ENCODE data around the gene RPL34. TPM values are rescaled to one million over a fixed set of nuclear protein-coding genes. Genes with fewer than 3 reads are reported as not detected.

Gene RPL34
- polyA plus RNA-seq, 3 donors, result 3,144 to 7,957 (median 3,556) TPM

GRCh38 chr4:108620933-108621905 is 843 bp downstream of the RPL34 start:
- H3K27ac ChIP-seq (ENCODE audit: low read depth, low read length), result peak overlapping the region; percentile 3
- WGBS, 3 donors, result 7 to 14% (median 11%) methylated on average over 23 of the region's 23 CpGs

DNA sequence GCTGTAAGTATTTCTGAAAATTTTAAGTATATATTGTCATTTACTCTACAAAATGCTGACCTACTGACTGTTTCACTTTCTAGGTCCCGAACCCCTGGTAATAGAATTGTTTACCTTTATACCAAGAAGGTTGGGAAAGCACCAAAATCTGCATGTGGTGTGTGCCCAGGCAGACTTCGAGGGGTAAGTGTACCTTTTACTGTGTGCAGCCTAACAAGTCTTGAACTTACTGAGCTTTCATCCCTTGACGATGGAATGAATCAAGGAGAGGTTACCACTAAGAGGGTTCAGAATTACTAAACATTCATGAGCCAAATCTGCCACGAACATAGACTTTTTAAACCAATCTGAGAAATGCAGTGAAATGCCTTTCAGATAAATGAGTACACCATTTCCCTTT is 1.6 kb downstream of the RPL34 start:
- WGBS, 3 donors, result 54 to 85% (median 84%) methylated on average over 4 of the region's 4 CpGs
- H3K27ac ChIP-seq (ENCODE audit: low read depth, low read length), result no peak overlapping the region

DNA sequence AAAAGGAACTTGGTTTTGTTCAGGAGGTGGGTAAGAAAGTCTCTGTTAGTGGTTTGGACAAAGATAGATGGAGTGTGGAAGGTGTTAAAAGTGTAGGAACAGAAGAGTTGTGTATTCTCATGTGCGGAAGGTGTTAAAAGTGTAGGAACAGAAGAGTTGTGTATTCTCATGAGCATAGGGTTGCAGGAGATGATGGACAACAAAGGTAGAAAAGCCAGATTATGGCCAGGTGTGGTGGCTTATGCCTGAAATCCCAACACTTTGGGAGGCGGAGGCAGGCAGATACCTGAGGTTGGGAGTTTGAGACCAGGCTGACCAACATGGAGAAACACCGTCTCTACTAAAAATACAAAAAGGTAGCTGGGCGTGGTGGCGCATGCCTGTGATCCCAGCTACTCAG is 2.5 kb downstream of the RPL34 start:
- no peak overlapping the region for H3K27ac ChIP-seq (ENCODE audit: low read depth, low read length)
- WGBS, 3 donors, result 91 to 94% (median 94%) methylated on average over 5 of the region's 5 CpGs

GRCh38 chr4:108624263-108625056 is 4.1 kb downstream of the RPL34 start:
- WGBS, 3 donors, result 52 to 84% (median 66%) methylated on average over 2 of the region's 2 CpGs
- H3K27ac ChIP-seq (ENCODE audit: low read depth, low read length), result no peak overlapping the region

GRCh38 chr4:108626056-108626455 is 5.7 kb downstream of the RPL34 start:
- WGBS, 3 donors, result 89 to 100% (median 97%) methylated on average over 1 of the region's 1 CpG
- H3K27ac ChIP-seq (ENCODE audit: low read depth, low read length), result no peak overlapping the region

- no peak overlapping the region for H3K27ac ChIP-seq (ENCODE audit: low read depth, low read length)
These were observed 8.0 kb downstream of the RPL34 start for GRCh38 chr4:108628411-108628810.

DNA sequence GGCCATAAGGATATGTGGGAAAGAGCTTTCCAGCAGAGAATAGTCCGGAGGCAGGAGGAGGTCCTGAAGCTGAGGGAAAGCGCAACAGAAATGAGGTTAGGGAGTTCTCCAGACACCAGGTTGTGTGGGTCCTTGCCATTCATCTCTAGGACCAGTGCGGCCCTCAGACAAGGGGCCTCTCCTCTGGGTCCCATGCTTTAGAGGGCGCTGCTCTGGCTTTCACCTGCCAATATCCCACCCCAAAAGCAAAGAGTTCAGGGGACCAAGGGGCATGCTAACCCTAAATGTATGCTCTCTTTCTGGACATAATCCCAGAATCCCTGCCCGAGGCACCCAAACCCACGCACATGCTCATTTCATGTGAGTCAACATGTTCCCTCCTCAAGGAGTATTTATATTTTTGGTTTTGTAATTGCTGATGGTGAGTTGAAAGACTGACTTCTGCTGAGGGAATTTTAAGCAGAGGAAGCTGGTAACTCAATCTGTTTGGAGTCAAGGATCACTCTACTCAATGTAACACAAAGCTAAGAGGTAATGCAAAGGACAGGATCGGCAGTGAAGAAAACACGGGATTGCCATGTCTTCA is 14.8 kb downstream of the RPL34 start:
- 85 to 96% (median 91%) methylated on average over 8 of the region's 8 CpGs for WGBS, 3 donors
- H3K27ac ChIP-seq (ENCODE audit: low read depth, low read length), result no peak overlapping the region

- H3K27ac ChIP-seq (ENCODE audit: low read depth, low read length), result no peak overlapping the region
- 78 to 83% (median 81%) methylated on average over 1 of the region's 1 CpG for WGBS, 3 donors
These were observed 15.9 kb downstream of the RPL34 start for GRCh38 chr4:108636246-108636645.

- WGBS, 3 donors, result 55 to 67% (median 63%) methylated on average over 2 of the region's 2 CpGs
These were observed 17.5 kb downstream of the RPL34 start for GRCh38 chr4:108637856-108638255.

DNA sequence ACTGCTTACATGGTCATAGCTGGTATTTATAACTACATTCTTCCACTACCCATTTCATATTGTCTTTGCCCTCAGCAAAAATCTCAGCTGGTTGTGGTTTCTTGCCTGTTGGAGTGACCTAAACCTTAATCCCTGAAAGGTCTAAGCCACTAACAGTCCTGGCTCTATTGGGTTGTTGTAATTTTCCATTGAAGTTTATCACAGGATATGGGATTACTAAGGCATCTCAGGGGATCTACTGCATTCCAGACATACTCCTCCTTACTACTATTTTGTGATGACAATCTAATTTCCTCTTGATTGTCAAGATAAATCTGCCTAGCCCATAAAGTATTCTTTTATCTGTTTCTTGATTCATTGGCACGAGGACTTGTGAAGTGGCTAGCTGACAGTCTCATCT is 23.9 kb downstream of the RPL34 start:
- 65 to 89% (median 81%) methylated on average over 1 of the region's 1 CpG for WGBS, 3 donors
- no peak overlapping the region for H3K27ac ChIP-seq (ENCODE audit: low read depth, low read length)

More at GRCh38 chr4:108637856-108638255, 17.5 kb downstream of the RPL34 start:
- H3K27ac ChIP-seq (ENCODE audit: low read depth, low read length), result no peak overlapping the region

GRCh38 chr4:108646706-108647105 is 26.3 kb downstream of the RPL34 start:
- WGBS, 3 donors, result 92 to 93% (median 93%) methylated on average over 3 of the region's 3 CpGs
- no peak overlapping the region for H3K27ac ChIP-seq (ENCODE audit: low read depth, low read length)

DNA sequence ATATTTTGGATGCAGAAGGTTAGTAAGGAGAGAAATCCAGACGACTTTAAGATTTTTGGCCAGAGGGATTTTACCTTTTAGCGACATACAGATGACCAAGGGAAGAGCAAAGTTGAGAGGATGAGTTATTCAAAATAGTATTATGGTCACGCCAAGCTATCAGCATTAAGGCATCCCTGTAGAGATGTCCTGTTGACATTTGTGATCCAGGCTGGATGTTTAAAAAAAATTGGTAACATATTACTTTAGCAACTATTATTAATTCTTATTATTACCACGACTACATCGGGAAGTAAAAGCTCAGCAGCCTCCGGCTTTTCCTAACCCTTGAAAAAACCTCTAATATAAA is 29.5 kb downstream of the RPL34 start:
- 1 to 4% (median 3%) methylated on average over 6 of the region's 6 CpGs for WGBS, 3 donors
- no peak overlapping the region for H3K27ac ChIP-seq (ENCODE audit: low read depth, low read length)

DNA sequence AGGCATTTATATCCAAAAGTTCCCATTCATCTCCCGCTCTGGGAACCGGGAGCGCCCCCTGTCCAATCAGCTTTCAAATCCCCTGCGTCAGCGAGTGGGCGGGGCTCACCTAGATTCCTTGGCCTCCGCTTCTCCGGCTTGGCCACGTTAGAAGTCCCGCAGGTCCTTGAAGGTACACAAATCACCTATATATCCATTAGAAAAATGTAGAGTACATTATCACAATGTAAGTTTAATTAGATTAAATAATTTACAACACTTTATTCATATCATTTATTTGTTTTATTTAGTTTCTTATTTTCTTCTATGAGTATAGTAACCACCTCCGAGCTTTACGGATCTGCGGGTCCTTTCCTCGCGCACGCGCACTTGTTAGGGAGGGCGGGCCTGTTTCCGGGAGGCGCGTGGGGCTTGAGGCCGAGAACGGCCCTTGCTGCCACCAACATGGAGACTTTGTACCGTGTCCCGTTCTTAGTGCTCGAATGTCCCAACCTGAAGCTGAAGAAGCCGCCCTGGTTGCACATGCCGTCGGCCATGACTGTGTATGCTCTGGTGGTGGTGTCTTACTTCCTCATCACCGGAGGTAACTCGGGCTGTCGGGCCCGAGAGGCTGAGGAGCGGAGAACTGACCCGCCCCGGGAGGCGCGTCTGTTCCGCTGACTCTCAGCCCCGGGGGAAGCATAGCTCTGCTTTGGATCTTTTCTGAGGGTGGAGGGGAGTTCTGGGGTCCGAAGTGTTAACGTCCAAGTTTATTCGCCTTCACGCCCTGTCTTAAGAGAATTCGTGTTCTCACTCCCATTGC is 30.0 kb downstream of the RPL34 start, which contains the start of gene OSTC:
TSS of gene OSTC (plus strand) at position 388 of the 802 bp plus-strand sequence. CDS start at position 445, 57 bp downstream.
- 0% methylated on average over 45 of the region's 45 CpGs for WGBS, 3 donors
- H3K27ac ChIP-seq (ENCODE audit: low read depth, low read length), result no peak within 1 kb of the TSS

- WGBS, 3 donors, result 2 to 5% (median 3%) methylated on average over 9 of the region's 9 CpGs
These were observed 30.8 kb downstream of the RPL34 start for GRCh38 chr4:108651014-108651791.

GRCh38 chr4:108662629-108663028 is 42.3 kb downstream of the RPL34 start:
- H3K27ac ChIP-seq (ENCODE audit: low read depth, low read length), result no peak overlapping the region
- WGBS, 3 donors, result 62 to 73% (median 71%) methylated on average over 3 of the region's 3 CpGs

More at GRCh38 chr4:108651014-108651791, 30.8 kb downstream of the RPL34 start:
- H3K27ac ChIP-seq (ENCODE audit: low read depth, low read length), result no peak overlapping the region

DNA sequence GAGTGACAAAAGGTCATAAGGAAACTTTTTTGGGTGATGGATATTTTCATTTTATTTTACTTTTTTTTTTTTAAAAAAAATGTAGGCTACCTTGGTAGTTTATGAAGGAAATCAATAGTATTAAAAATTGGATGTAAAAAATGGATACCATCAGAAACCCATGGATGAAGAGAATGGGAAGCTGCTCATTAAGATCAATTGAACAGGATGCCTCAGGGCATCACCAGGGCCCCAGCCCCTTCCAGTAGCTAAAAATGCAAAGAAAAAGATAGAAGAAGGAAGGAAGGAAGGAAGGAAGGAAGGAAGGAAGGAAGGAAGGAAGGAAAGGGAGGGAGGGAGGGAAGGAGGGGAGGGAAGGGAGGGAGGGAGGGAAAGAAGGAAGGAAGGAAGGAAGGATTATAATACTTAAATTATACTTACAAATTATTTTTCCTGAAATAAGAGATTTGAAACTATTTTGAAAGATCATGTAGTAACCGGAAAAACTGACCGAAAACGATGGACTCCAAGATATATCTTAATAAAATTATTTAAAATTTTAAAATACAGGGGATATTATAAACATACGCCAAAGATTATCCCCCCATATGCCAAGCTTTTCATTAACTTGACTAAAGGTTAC is 54.1 kb downstream of the RPL34 start:
- H3K27ac ChIP-seq (ENCODE audit: low read depth, low read length), result no peak overlapping the region
- 73 to 86% (median 74%) methylated on average over 4 of the region's 4 CpGs for WGBS, 3 donors

Measured in adipose tissue (tissue), 3 donors.